Natural killer cell treated with Interleukin-12 subunit alpha and Interleukin-12 subunit beta and Interleukin-15 and Interleukin-18, amount 100 ng/mL, for 72 hours (primary cell): ENCODE results near the gene CES2. TPM values are rescaled to one million over a fixed set of nuclear protein-coding genes. Genes with fewer than 3 reads are reported as not detected.
"Not testable (repeated sequence)": the region's sequence is repeated elsewhere in the genome, so short reads cannot be mapped to it uniquely, and the experiment has no call there.

Experiments
- ATAC-seq, 2 donors: fragments of 150-1000 bp; cut with Tn5 transposase in 1 of 2; sonication (Bioruptor Pico), chemical (Tn5 transposase) in 1 of 2; 2 replicates each; pipeline ENCODE4 v1.10.0; 2021
- DNase-seq: peaks from one replicate; pipeline ENCODE4 v3.0.0; 2022; ENCODE audit warnings: low spot score
- H3K27ac Mint-ChIP-seq, 2 donors: 1 replicate in 1 of 2; 2 replicates in 1 of 2; pipeline ENCODE4 v1.8.0; 2022; ENCODE audit warnings: mixed read lengths in 2 of 2, mild to moderate bottlenecking in 1 of 2, moderate library complexity in 1 of 2
- H3K27me3 Mint-ChIP-seq, 2 donors: 1 replicate in 1 of 2; 2 replicates in 1 of 2; pipeline ENCODE4 v1.8.0; 2022; ENCODE audit warnings: mixed read lengths in 2 of 2
- H3K36me3 Mint-ChIP-seq: one replicate; pipeline ENCODE4 v1.8.0; 2022; ENCODE audit warnings: mixed read lengths
- H3K4me1 Mint-ChIP-seq, 2 donors: 1 replicate in 1 of 2; 2 replicates in 1 of 2; pipeline ENCODE4 v1.8.0; 2022; ENCODE audit warnings: low read depth in 2 of 2, mixed read lengths in 2 of 2, mild to moderate bottlenecking in 1 of 2
- H3K4me3 Mint-ChIP-seq: one replicate; pipeline ENCODE4 v1.8.0; 2022; ENCODE audit warnings: mixed read lengths
- H3K9me3 Mint-ChIP-seq: 2 replicates; pipeline ENCODE4 v1.8.0; 2022; ENCODE audit warnings: mixed read lengths
- total RNA-seq, 2 donors: library from RNA; stranded (reverse); gene quantifications; one replicate each; pipeline ENCODE4 v1.2.3, GENCODE V29; 2022

The CES2 gene
- total RNA-seq, 2 donors from 2014 or later = 27.7 to 36.7 TPM

DNA sequence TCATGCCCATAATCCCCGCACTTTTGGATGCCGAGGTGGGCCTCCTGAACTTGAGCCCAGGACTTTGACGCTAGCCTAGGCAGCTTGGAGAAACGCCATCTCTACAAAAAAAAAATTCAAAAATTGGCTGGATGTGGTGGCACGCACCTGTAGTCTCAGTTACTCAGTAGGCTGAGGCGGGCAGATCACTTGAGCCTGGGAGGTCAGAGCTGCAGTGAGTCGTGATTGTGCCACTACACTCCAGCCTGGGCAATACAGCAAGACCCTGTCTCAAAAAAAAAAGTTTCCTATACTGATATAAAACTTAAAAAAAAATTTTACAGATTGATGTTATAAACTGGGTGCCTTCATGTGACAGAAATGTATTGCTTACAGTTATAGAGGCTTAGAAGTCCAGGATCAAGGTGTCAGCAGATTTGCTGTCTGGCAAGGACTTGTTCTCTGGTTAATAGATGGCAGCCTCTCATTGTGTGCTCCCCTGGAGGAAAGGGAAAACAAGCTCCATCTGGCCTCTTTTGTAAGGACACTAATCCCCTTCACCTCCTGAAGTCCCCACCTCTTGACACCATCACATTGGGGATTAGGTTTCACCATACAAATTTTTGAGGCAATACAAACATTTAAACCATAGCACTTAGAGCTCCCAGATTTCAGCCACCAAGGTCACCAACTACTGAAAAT, 17.3 kb downstream of the CES2 start:
- Mint-ChIP-seq H3K4me1 (peaks cover 11 to 13% of the 10 kb centered on the region in 2 donors), H3K4me3 (no peak overlapping the region), H3K36me3 (peaks cover 10% of the 10 kb centered on the region), H3K27me3 (peaks cover 24 to 35% of the 10 kb centered on the region in 2 donors), H3K9me3 (no peaks in the 10 kb centered on the region), H3K27ac (no peak overlapping the region)
- ATAC-seq = no peak
- no peak for DNase-seq

DNA sequence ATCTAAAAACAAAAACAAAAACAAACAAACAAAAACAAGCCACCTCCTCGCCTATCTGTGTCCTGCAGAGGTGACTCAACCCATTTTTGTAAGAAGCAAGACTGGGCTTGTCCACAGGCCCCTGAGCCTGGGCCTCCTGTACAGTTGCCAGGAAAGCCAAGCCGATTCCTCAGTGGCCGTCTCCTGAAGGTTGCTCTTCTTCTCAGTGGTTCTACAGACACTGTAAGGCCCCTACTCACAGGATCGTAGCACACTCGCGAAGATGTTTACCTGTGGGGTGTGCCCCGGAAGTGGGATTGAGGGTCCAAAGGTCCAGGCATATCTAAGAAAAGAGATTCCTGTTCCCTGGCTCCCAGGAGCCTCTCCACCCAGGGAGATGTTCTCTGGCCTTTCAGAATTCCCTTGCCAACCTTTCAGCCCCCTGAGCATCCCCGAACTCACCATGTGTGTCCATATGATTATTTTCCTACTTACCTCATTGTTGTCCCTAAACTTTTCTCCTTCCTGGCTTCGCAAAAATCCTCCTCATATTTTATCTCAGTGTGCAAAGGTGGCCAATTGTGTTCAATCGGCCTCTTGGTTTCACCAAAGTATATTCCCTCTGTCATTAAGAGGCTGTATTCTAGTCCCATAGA, 18.3 kb downstream of the CES2 start:
- H3K27ac Mint-ChIP-seq = peak overlapping the region in 1 of 2 donors; percentile 26
- no peak for ATAC-seq

DNA sequence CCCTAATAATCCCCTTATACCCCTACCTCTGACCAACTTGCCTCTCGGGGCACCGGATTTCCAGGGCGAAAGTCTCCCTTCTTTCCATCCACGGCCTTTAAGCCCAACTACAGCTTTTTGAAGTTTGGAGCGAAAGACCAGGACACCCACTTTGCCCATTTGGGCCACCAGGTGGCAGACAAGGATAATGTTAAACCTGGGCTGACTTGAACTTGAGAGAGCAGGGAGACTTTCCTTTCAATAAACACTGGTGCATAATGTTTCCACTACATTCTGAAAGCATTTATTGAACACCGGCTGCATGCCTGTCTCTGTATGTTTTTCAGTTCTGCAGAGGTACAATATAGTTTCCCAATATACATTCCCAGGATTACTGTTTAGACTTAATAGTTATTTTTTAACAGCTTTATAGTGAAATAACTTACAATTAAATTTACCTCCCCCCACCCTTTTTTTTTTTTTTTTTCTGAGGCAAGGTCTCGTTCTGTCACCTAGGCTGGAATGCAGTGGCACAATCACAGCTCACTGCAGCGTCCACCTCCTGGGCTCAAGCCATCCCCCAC, 18.9 kb downstream of the CES2 start:
- Mint-ChIP-seq H3K27me3 (peaks cover 33 to 35% of the 10 kb centered on the region in 2 donors), H3K36me3 (peaks cover 10% of the 10 kb centered on the region), H3K27ac (peak overlapping the region in 1 of 2 donors; percentile 26), H3K9me3 (no peaks in the 10 kb centered on the region), H3K4me1 (peaks cover 3 to 15% of the 10 kb centered on the region in 2 donors), H3K4me3 (no peak overlapping the region)
- DNase-seq (peak; percentile 75), ATAC-seq (peak; percentile 53 to 78)

More for the DNA sequence above, 18.3 kb downstream of the CES2 start:
- Mint-ChIP-seq H3K36me3 (peaks cover 10% of the 10 kb centered on the region), H3K4me1 (peaks cover 5 to 9% of the 10 kb centered on the region in 2 donors), H3K4me3 (no peak overlapping the region), H3K9me3 (no peaks in the 10 kb centered on the region), H3K27me3 (peaks cover 34 to 37% of the 10 kb centered on the region in 2 donors)
- no peak for DNase-seq

DNA sequence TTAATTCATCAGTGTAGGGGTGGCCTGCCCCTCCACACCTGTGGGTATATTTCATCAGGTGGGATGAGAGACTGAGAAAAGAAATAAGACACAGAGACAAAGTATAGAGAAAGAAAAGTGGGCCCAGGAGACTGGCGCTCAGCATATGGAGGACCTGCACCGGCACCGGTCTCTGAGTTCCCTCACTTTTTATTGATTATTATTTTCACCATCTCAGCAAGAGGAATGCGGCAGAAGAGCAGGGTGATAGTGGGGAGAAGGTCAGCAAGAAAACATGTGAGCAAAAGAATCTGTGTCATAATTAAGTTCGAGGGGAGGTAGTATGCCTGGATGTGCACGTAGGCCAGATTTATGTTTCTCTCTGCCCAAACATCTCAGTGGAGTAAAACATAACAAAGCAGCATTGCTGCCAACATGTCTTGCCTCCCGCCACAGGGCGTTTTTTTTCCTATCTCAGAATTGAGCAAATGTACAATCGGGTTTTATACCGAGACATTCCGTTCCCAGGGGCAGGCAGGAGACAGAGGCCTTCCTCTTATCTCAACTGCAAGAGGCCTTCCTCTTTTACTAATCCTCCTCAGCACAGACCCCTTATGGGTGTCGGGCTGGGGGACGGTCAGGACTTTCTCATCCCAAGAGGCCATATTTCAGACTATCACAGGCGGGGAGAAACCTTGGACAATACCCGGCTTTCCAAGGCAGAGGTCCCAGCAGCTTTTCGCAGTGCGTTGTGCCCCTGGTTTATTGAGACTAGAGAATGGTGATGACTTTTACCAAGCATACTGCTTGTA, 20.2 kb downstream of the CES2 start:
- Mint-ChIP-seq H3K4me1 (peaks cover 3 to 13% of the 10 kb centered on the region in 2 donors), H3K36me3 (peaks cover 10% of the 10 kb centered on the region), H3K27me3 (peaks cover 31 to 34% of the 10 kb centered on the region in 2 donors)
- not testable (repeated sequence) for H3K4me3 Mint-ChIP-seq, H3K9me3 Mint-ChIP-seq, DNase-seq, H3K27ac Mint-ChIP-seq, ATAC-seq

DNA sequence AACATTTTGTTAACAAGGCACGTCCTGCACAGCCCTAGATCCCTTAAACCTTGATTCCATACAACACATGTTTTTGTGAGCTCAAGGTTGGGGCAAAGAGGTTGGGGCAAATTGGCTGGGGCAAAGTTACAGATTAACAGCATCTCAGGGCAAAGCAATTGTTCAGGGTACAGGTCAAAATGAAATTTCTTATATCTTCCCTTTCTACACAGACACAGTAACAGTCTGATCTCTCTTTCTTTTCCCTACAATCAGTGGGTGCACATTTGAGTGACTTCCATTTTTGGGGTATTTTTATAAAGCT, 20.8 kb downstream of the CES2 start:
- peaks cover 7 to 16% of the 10 kb centered on the region in 2 donors for H3K4me1 Mint-ChIP-seq
- ATAC-seq = not testable (repeated sequence)

DNA sequence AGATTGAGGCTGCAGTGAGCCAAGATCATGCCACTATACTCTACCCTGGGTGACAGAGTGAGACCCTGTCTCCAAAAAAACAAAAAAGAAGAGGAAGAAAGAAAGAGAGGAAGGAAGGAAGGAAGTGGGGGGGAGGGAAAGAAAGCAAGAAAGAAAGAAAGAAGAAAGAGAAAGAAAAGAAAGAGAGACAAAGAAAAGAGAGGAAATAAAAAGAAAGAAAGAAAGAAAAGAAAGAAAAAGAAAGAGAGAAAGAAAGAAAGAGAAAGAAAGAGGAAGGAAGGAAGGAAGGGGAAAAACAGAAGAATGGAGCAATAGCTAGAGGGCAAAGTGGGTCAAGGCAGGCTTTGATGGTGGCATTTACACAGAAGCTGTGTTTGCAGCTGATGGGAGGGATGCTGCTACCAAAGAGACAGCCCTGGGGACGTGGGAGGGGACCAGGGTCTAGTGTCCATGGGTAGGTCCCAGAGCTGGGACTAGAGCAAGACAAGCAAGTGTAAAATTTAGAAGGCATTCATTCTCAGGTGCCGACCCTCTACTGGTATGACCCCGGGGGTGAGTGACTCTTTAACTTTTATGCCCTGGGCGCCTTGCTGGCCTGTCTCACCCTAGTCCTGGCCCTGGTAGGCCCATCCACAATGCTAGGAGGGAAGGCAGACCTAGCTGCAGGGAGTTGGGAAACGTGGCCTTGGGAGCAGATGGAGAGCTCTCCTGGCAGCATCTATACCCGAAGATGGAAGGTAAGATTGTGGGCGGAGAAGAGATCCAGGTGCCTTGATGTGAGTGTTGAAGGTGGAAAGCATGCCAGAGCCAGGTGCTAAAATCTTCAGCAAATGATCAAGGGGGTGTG, 23.8 kb downstream of the CES2 start:
- H3K36me3 Mint-ChIP-seq = peaks cover under 1% of the 10 kb centered on the region
- ATAC-seq (peak in 1 of 2 donors; percentile 46), DNase-seq (no peak)
- H3K27ac Mint-ChIP-seq = peak overlapping the region in 1 of 2 donors; percentile 74
- H3K4me1 Mint-ChIP-seq = peaks cover 8 to 19% of the 10 kb centered on the region in 2 donors
- no peak overlapping the region for H3K4me3 Mint-ChIP-seq
- no peaks in the 10 kb centered on the region for H3K9me3 Mint-ChIP-seq
- peaks cover 16 to 19% of the 10 kb centered on the region in 2 donors for H3K27me3 Mint-ChIP-seq

More for the DNA sequence above, 20.8 kb downstream of the CES2 start:
- H3K4me3 Mint-ChIP-seq, H3K27ac Mint-ChIP-seq, DNase-seq, H3K9me3 Mint-ChIP-seq: not testable (repeated sequence)
- peaks cover 30 to 33% of the 10 kb centered on the region in 2 donors for H3K27me3 Mint-ChIP-seq
- H3K36me3 Mint-ChIP-seq = peaks cover 10% of the 10 kb centered on the region

DNA sequence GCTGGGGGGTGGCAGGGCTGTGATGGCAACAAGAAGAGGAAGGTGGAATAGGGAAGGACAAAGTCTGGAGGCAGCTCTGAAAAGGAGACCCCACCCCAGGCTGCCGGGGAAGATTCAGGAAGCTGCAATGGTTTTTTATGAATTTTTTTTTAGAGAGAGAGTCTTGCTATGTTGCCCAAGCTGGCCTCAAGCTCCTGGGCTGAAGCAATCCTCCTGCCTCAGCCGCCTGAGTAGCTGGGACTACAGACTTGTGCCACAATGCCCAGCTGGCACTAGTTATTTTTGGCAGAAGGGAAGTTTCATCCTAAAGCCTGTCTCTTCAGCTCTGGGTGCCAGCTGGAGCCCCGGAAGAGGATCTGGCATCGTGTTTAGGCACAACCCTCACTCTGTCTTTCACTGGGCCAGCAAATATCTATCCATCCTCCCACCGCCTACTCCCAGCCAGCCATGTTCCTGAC, 24.4 kb downstream of the CES2 start:
- H3K4me3 Mint-ChIP-seq = no peak overlapping the region
- no peaks in the 10 kb centered on the region for H3K36me3 Mint-ChIP-seq
- ATAC-seq = no peak
- peak overlapping the region in 1 of 2 donors; percentile 74 for H3K27ac Mint-ChIP-seq
- H3K9me3 Mint-ChIP-seq = no peaks in the 10 kb centered on the region
- peaks cover 8 to 17% of the 10 kb centered on the region in 2 donors for H3K4me1 Mint-ChIP-seq
- peaks cover 16 to 17% of the 10 kb centered on the region in 2 donors for H3K27me3 Mint-ChIP-seq
- no peak for DNase-seq

DNA sequence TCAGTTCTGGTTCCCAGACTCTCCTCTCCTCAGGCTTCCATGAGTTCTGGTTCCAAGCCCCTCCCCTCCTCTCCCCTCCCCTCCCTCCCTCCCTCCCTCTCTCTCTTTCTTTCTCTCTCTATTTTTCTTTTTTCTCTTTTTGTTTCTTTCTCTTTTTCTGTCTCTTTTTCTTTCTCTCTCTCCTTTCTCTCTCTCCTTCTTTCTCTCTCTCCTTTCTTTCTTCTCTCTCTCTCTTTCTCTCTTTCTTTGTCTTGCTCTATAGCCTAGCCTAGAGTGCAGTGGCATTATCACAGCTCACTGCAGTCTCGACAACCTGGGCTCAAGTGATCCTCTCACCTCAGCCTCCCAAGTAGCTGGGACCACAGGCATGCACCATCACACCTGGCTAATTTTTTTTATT, 25.0 kb downstream of the CES2 start:
- H3K27ac Mint-ChIP-seq = no peak overlapping the region
- no peaks in the 10 kb centered on the region for H3K36me3 Mint-ChIP-seq
- no peak overlapping the region for H3K4me3 Mint-ChIP-seq
- H3K9me3 Mint-ChIP-seq = no peaks in the 10 kb centered on the region
- H3K4me1 Mint-ChIP-seq = peaks cover 8 to 17% of the 10 kb centered on the region in 2 donors
- DNase-seq (no peak), ATAC-seq (no peak)
- peaks cover 17 to 18% of the 10 kb centered on the region in 2 donors for H3K27me3 Mint-ChIP-seq

DNA sequence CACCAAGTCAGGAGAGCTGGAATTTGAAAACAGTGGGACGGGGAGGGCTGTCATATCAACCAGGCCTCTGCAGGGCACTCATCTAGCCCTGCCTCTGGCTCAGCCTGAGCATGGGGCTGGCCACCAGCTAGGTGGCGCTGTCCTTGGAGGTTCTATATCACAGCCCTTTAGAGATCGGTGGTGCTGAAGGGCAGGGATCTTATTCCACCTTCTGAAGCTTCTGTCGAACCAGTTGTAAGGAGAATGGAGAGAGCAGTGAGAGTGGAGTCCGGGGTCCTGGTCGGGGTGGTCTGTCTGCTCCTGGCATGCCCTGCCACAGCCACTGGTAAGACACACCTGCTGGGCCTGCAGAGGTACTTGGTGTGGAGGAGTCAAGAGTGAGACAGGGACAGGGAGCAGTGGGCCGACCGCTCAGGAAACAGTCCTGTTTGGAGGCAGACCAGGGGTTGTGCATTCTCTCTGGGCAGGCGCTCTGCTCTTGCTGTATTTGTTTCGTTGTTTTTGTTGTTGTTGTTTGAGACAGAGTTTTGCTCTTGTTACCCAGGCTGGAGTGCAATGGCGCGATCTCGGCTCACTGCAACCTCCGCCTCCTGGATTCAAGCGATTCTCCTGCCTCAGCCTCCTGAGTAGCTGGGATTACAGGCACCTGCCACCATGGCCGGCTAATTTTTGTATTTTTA, 25.9 kb downstream of the CES2 start, which contains the start of gene CES3:
TSS of gene CES3 (plus strand) at position 202 of the 680 bp plus-strand sequence. CDS start at position 244, 42 bp downstream.
- peaks cover 16 to 17% of the 10 kb centered on the region in 2 donors for H3K27me3 Mint-ChIP-seq
- no peaks in the 10 kb centered on the region for H3K36me3 Mint-ChIP-seq
- no peak within 1 kb of the TSS for H3K4me3 Mint-ChIP-seq
- DNase-seq (no peak), ATAC-seq (peak; percentile 69 to 82)
- H3K9me3 Mint-ChIP-seq = no peaks in the 10 kb centered on the region
- peaks cover 8 to 17% of the 10 kb centered on the region in 2 donors for H3K4me1 Mint-ChIP-seq
- H3K27ac Mint-ChIP-seq = peak within 1 kb of the TSS in 1 of 2 donors; percentile 34

DNA sequence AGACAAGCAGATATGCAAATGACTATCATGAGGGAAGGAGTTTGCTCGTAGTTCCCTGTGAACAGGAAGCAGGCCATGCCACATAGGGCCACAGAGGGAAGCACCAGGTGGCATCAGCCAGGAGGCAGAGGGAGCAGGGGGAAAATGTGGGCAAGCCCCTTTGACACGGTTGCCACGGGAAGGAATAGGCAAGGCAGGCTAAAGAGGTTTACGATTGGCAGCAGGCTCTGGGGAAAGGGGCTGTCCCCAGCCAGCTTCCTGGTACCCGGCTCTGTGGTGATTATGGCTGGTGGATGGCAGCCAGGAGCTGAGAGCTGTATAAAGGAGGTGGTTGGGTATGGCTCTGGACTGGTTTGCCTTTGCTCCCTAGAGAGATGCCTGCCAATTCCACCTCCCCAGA, 26.6 kb downstream of the CES2 start:
- Mint-ChIP-seq H3K27ac (peak overlapping the region in 1 of 2 donors; percentile 34), H3K4me1 (peaks cover 8 to 17% of the 10 kb centered on the region in 2 donors), H3K27me3 (peaks cover 15 to 17% of the 10 kb centered on the region in 2 donors), H3K36me3 (no peaks in the 10 kb centered on the region), H3K4me3 (no peak overlapping the region), H3K9me3 (no peaks in the 10 kb centered on the region)
- DNase-seq (no peak), ATAC-seq (no peak)

DNA sequence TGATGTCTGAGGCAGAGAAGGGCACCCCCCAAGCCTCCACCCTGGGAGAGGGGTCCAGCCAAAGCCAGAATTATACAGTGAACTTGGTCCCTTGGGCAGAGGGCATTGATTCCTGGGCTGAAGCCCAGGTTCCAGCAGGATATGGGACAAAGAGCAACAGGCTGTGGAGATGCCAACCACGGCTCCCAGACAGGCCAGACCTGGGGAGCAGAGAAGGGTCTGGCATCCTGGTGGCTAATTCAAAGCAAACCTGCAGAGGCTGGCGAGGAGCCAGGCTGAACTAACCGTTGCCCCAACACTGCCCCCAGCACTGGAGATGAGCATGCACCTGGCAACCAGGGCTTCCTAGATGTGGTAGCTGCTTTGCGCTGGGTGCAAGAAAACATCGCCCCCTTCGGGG, 28.7 kb downstream of the CES2 start:
- Mint-ChIP-seq H3K27me3 (peaks cover 6 to 9% of the 10 kb centered on the region in 2 donors), H3K9me3 (no peaks in the 10 kb centered on the region), H3K36me3 (no peaks in the 10 kb centered on the region), H3K27ac (no peak overlapping the region), H3K4me1 (peaks cover 8 to 13% of the 10 kb centered on the region in 2 donors), H3K4me3 (no peak overlapping the region)
- ATAC-seq (no peak), DNase-seq (no peak)

DNA sequence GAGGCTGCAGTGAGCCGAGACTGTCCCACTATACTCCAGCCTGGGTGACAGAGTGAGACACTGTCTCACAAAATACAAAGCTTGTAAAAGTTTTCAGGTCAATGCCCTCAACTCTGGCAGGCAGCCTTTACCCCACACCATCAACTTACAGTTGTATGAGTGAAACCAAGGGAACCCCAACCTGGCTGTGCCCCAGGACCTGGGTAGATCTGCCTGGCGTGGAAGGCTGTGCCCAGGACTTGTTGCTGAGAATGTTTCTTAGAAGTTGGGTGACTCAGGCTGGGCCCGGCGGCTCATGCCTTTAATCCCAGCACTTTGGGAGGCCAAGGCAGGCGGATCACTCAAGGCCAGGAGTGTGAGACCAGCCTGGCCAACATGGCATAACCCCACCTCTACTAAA, 33.5 kb downstream of the CES2 start:
- Mint-ChIP-seq H3K9me3 (no peaks in the 10 kb centered on the region), H3K36me3 (no peaks in the 10 kb centered on the region), H3K4me3 (no peak overlapping the region), H3K27ac (no peak overlapping the region), H3K4me1 (no peaks in the 10 kb centered on the region), H3K27me3 (peaks cover 0 to 3% of the 10 kb centered on the region in 2 donors)
- ATAC-seq = no peak
- DNase-seq = no peak
